ENCODE measurements around the gene DDX21. TPM values are rescaled to one million over a fixed set of nuclear protein-coding genes. Genes with fewer than 3 reads are reported as not detected.

DDX21 gene
- total and polyA plus RNA-seq, 9 of the 15 experiments (the other 6 are each of a cell fraction or from before 2014, with no cell fraction given) = 143 to 365 (median 281) TPM

GRCh38 chr10:69033256-69033655 lies 77.3 kb downstream of the DDX21 start:
- no TSS peak for BruUV-seq (replicated peaks)
- H4K20me1 ChIP-seq (replicated peaks; ENCODE audit: control insufficient read depth, insufficient read depth, low read length) = no peaks in the 10 kb centered on the region
- no peak overlapping the region for H3K4me2 ChIP-seq (ENCODE audit: insufficient read depth, low read length)
- in situ Hi-C loops (cut with MboI) = no loop called here
- WGBS (ENCODE audit: insufficient coverage, low coverage, missing lambda C conversion rate) = 3% methylated on average over 4 of the region's 4 CpGs
- DNase-seq (ENCODE audit: extremely low read depth in 1 of 4, low spot score in 3 of 4) (no peak), FAIRE-seq (no peak), ATAC-seq (no peak)
- H3K9ac ChIP-seq (ENCODE audit: insufficient read depth in 1 of 2, low read depth in 2 of 2, low read length in 2 of 2) = no peak overlapping the region
- H3K4me1 ChIP-seq (replicated peaks in 1 of 2; ENCODE audit: control insufficient read depth in 2 of 2, insufficient read depth in 2 of 2, low read length in 2 of 2) = no peaks in the 10 kb centered on the region
- intact Hi-C loops (cut with micrococcal nuclease) = no loop called here
- CTCF ChIA-PET (ENCODE audit: low intra/inter-chr PET ratio) = no interaction called here
- POLR2A ChIA-PET = interaction anchor here (1.5 to 1.6 kb wide), 2 partner anchors 10 to 19 kb away, joined by 3 to 5 read pairs; no protein-coding TSS in a partner anchor
- H3K27ac ChIP-seq (ENCODE audit: extremely low read depth, low read depth, low read length) = no peak overlapping the region
- no peaks in the 10 kb centered on the region for H3K36me3 ChIP-seq (ENCODE audit: control insufficient read depth, insufficient read depth, low read length)
- no peaks in the 10 kb centered on the region for H3K9me3 ChIP-seq (replicated peaks; ENCODE audit: control insufficient read depth, insufficient read depth, low read depth, low read length)
- no peak overlapping the region for H3K4me3 ChIP-seq
- peaks cover 3 to 8% of the 10 kb centered on the region in 2 experiments; a peak in 2 of 5 replicates for H3K27me3 ChIP-seq (ENCODE audit: control insufficient read depth in 2 of 2, insufficient read depth in 2 of 2, low read length in 2 of 2)
- H2AFZ ChIP-seq (ENCODE audit: low read depth, low read length) = no peak overlapping the region
- H3K9me1 ChIP-seq (ENCODE audit: control insufficient read depth, insufficient read depth, low read length) = no peaks in the 10 kb centered on the region
- H3K79me2 ChIP-seq (ENCODE audit: control insufficient read depth, insufficient read depth, low read length) = no peaks in the 10 kb centered on the region
- TF ChIP-seq ZBTB2 (IDR thresholded peaks at IDR 0.05) (no peak), ARID4B (CRISPR knock-in tag; IDR thresholded peaks at IDR 0.05) (no peak), PTRF (tag; IDR thresholded peaks at IDR 0.05) (no peak), ZNF507 (tag; conservative IDR thresholded peaks at IDR 0.05) (no peak), NCOA2 (IDR thresholded peaks at IDR 0.05; ENCODE audit: partially characterized antibody in 2 of 2) (no peak), RBBP5 (IDR thresholded peaks at IDR 0.05; ENCODE audit: borderline replicate concordance, insufficient read depth, low read length, poor library complexity, severe bottlenecking) (no peak), KDM2B (CRISPR knock-in tag; IDR thresholded peaks at IDR 0.05) (no peak)
- TF ChIP-seq, protein P1, sequence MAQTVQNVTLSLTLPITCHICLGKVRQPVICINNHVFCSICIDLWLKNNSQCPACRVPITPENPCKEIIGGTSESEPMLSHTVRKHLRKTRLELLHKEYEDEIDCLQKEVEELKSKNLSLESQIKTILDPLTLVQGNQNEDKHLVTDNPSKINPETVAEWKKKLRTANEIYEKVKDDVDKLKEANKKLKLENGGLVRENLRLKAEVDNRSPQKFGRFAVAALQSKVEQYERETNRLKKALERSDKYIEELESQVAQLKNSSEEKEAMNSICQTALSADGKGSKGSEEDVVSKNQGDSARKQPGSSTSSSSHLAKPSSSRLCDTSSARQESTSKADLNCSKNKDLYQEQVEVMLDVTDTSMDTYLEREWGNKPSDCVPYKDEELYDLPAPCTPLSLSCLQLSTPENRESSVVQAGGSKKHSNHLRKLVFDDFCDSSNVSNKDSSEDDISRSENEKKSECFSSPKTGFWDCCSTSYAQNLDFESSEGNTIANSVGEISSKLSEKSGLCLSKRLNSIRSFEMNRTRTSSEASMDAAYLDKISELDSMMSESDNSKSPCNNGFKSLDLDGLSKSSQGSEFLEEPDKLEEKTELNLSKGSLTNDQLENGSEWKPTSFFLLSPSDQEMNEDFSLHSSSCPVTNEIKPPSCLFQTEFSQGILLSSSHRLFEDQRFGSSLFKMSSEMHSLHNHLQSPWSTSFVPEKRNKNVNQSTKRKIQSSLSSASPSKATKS (CRISPR knock-in tag; IDR thresholded peaks at IDR 0.05) = no peak

All from K562 (cell line).